SJSA1 (cell line): ENCODE results near the gene PRKAR1B. TPM values are rescaled to one million over a fixed set of nuclear protein-coding genes. Genes with fewer than 3 reads are reported as not detected.

ENCODE experiments used
- DNase-seq, 2 experiments: peaks; one replicate each; pipeline ENCODE4 v3.0.0-alpha.2; 2015 to 2020; ENCODE audit warnings: low spot score in 2 of 2, low read depth in 1 of 2
- H3K27ac ChIP-seq: fragments of 250-450 bp; sonication (Bioruptor Pico); 2 replicates; pipeline ENCODE4 v1.5.1; 2020; ENCODE audit warnings: mild to moderate bottlenecking, moderate library complexity
- H3K27me3 ChIP-seq: fragments of 250-450 bp; sonication (Bioruptor Pico); replicated peaks from 2 replicates; pipeline ENCODE4 v1.5.1; 2020; ENCODE audit warnings: mild to moderate bottlenecking, moderate library complexity
- H3K36me3 ChIP-seq: fragments of 250-450 bp; sonication (Bioruptor Pico); 2 replicates; pipeline ENCODE4 v1.5.1; 2020; ENCODE audit warnings: mild to moderate bottlenecking
- H3K4me1 ChIP-seq: fragments of 250-450 bp; sonication (Bioruptor Pico); replicated peaks from 2 replicates; pipeline ENCODE4 v1.6.1; 2021; ENCODE audit warnings: mild to moderate bottlenecking
- H3K4me3 ChIP-seq: fragments of 250-450 bp; sonication (Bioruptor Pico); 2 replicates; pipeline ENCODE4 v1.5.1; 2020; ENCODE audit warnings: mild to moderate bottlenecking
- H3K9me3 ChIP-seq: fragments of 250-450 bp; sonication (Bioruptor Pico); replicated peaks from 2 replicates; pipeline ENCODE4 v1.5.1; 2020; ENCODE audit warnings: mild to moderate bottlenecking
- total RNA-seq: library from RNA; depleted of rRNA; stranded (reverse); fragments of >200 nt; shearing (Covaris generic); gene quantifications from 2 replicates; pipeline ENCODE4 v1.2.3, GENCODE V29; 2014

Gene PRKAR1B
- total RNA-seq, 1 experiment from 2014 or later = 7.3 TPM

GRCh38 chr7:674454-675410 lies 52.3 kb downstream of the PRKAR1B start:
- Histone ChIP-seq H3K27ac (no peak overlapping the region), H3K4me3 (no peak overlapping the region), H3K36me3 (no peaks in the 10 kb centered on the region), H3K4me1 (no peaks in the 10 kb centered on the region), H3K9me3 (no peaks in the 10 kb centered on the region), H3K27me3 (no peaks in the 10 kb centered on the region)
- DNase-seq = no peak

- no peaks in the 10 kb centered on the region for H3K4me1 ChIP-seq
These were observed 53.2 kb downstream of the PRKAR1B start for GRCh38 chr7:673681-674453.

GRCh38 chr7:672891-673290 lies 54.2 kb downstream of the PRKAR1B start:
- H3K27me3 ChIP-seq = no peaks in the 10 kb centered on the region

More at GRCh38 chr7:673681-674453, 53.2 kb downstream of the PRKAR1B start:
- no peaks in the 10 kb centered on the region for H3K36me3 ChIP-seq
- no peak for DNase-seq
- H3K27me3 ChIP-seq = no peaks in the 10 kb centered on the region
- no peak overlapping the region for H3K4me3 ChIP-seq
- H3K27ac ChIP-seq = no peak overlapping the region
- H3K9me3 ChIP-seq = no peaks in the 10 kb centered on the region

GRCh38 chr7:671415-672042 lies 55.6 kb downstream of the PRKAR1B start:
- DNase-seq = no peak
- Histone ChIP-seq H3K4me1 (no peaks in the 10 kb centered on the region), H3K9me3 (no peaks in the 10 kb centered on the region), H3K4me3 (no peak overlapping the region), H3K27ac (no peak overlapping the region), H3K27me3 (no peaks in the 10 kb centered on the region), H3K36me3 (no peaks in the 10 kb centered on the region)

More at GRCh38 chr7:672891-673290, 54.2 kb downstream of the PRKAR1B start:
- no peaks in the 10 kb centered on the region for H3K9me3 ChIP-seq
- H3K36me3 ChIP-seq = no peaks in the 10 kb centered on the region
- no peak overlapping the region for H3K27ac ChIP-seq
- H3K4me1 ChIP-seq = no peaks in the 10 kb centered on the region
- H3K4me3 ChIP-seq = no peak overlapping the region
- DNase-seq = no peak

- Histone ChIP-seq H3K4me3 (no peak overlapping the region), H3K9me3 (no peaks in the 10 kb centered on the region), H3K36me3 (no peaks in the 10 kb centered on the region), H3K27me3 (no peaks in the 10 kb centered on the region), H3K4me1 (no peaks in the 10 kb centered on the region), H3K27ac (no peak overlapping the region)
- DNase-seq = no peak
These were observed 56.3 kb downstream of the PRKAR1B start for GRCh38 chr7:670501-671390.

GRCh38 chr7:668958-669357 lies 58.1 kb downstream of the PRKAR1B start:
- H3K27ac ChIP-seq = no peak overlapping the region
- H3K9me3 ChIP-seq = no peaks in the 10 kb centered on the region
- no peaks in the 10 kb centered on the region for H3K27me3 ChIP-seq
- no peak for DNase-seq
- no peaks in the 10 kb centered on the region for H3K4me1 ChIP-seq
- no peak overlapping the region for H3K4me3 ChIP-seq
- H3K36me3 ChIP-seq = no peaks in the 10 kb centered on the region

GRCh38 chr7:668139-668931 lies 58.7 kb downstream of the PRKAR1B start:
- H3K27ac ChIP-seq = no peak overlapping the region

GRCh38 chr7:666454-667292 lies 60.4 kb downstream of the PRKAR1B start:
- Histone ChIP-seq H3K9me3 (no peaks in the 10 kb centered on the region), H3K36me3 (no peaks in the 10 kb centered on the region), H3K27ac (no peak overlapping the region), H3K4me1 (no peaks in the 10 kb centered on the region), H3K27me3 (no peaks in the 10 kb centered on the region), H3K4me3 (no peak overlapping the region)
- DNase-seq = no peak

More at GRCh38 chr7:668139-668931, 58.7 kb downstream of the PRKAR1B start:
- H3K36me3 ChIP-seq = no peaks in the 10 kb centered on the region
- H3K4me1 ChIP-seq = no peaks in the 10 kb centered on the region
- no peaks in the 10 kb centered on the region for H3K27me3 ChIP-seq
- no peak for DNase-seq
- H3K9me3 ChIP-seq = no peaks in the 10 kb centered on the region
- no peak overlapping the region for H3K4me3 ChIP-seq

- no peak for DNase-seq
- no peaks in the 10 kb centered on the region for H3K9me3 ChIP-seq
- no peaks in the 10 kb centered on the region for H3K27me3 ChIP-seq
- H3K4me1 ChIP-seq = no peaks in the 10 kb centered on the region
- H3K27ac ChIP-seq = no peak overlapping the region
- no peaks in the 10 kb centered on the region for H3K36me3 ChIP-seq
- no peak overlapping the region for H3K4me3 ChIP-seq
These were observed 61.2 kb downstream of the PRKAR1B start for GRCh38 chr7:665736-666453.

GRCh38 chr7:664997-665735 lies 61.9 kb downstream of the PRKAR1B start:
- DNase-seq = no peak
- no peaks in the 10 kb centered on the region for H3K4me1 ChIP-seq
- no peaks in the 10 kb centered on the region for H3K27me3 ChIP-seq
- H3K4me3 ChIP-seq = no peak overlapping the region
- H3K27ac ChIP-seq = no peak overlapping the region
- H3K36me3 ChIP-seq = no peaks in the 10 kb centered on the region
- no peaks in the 10 kb centered on the region for H3K9me3 ChIP-seq

GRCh38 chr7:664402-664775 lies 62.7 kb downstream of the PRKAR1B start:
- no peaks in the 10 kb centered on the region for H3K27me3 ChIP-seq
- no peak overlapping the region for H3K4me3 ChIP-seq
- no peak for DNase-seq
- H3K36me3 ChIP-seq = no peaks in the 10 kb centered on the region
- H3K4me1 ChIP-seq = no peaks in the 10 kb centered on the region
- no peaks in the 10 kb centered on the region for H3K9me3 ChIP-seq
- no peak overlapping the region for H3K27ac ChIP-seq
